Endodermal cell (in vitro differentiated cells): ENCODE measurements around the gene OR5K2. TPM values are rescaled to one million over a fixed set of nuclear protein-coding genes. Genes with fewer than 3 reads are reported as not detected.

Experiments
- DNase-seq: peaks from one replicate; pipeline ENCODE4 v3.0.0-alpha.2; 2017
- H3K27ac ChIP-seq: 2 replicates; pipeline ENCODE4 v1.5.1; 2013; ENCODE audit warnings: mild to moderate bottlenecking, low read depth, low read length, moderate library complexity
- H3K27me3 ChIP-seq: 2 replicates; pipeline ENCODE4 v1.6.1; 2013; ENCODE audit warnings: mild to moderate bottlenecking, low read length, moderate library complexity; ENCODE audit not compliant: insufficient read depth, control insufficient read depth, poor library complexity, severe bottlenecking
- H3K36me3 ChIP-seq: 2 replicates; pipeline ENCODE4 v1.7.0; 2013; ENCODE audit warnings: mild to moderate bottlenecking, low read length, moderate library complexity; ENCODE audit not compliant: control insufficient read depth, insufficient read depth
- H3K4me1 ChIP-seq: one replicate; pipeline ENCODE4 v1.7.0; 2013; ENCODE audit warnings: low read length; ENCODE audit not compliant: control insufficient read depth, insufficient read depth
- H3K4me3 ChIP-seq: 2 replicates; pipeline ENCODE4 v1.5.1; 2013; ENCODE audit warnings: mild to moderate bottlenecking, low read length, moderate library complexity
- H3K9ac ChIP-seq: 2 replicates; pipeline ENCODE4 v1.6.1; 2013; ENCODE audit warnings: mild to moderate bottlenecking, low read length, moderate library complexity; ENCODE audit not compliant: poor library complexity, severe bottlenecking; ENCODE audit errors: extremely low read depth
- H3K9me3 ChIP-seq: 2 replicates; pipeline ENCODE4 v1.6.1; 2013; ENCODE audit warnings: mild to moderate bottlenecking, low read length, moderate library complexity; ENCODE audit not compliant: control insufficient read depth
- H3K27ac Mint-ChIP-seq: 2 replicates; pipeline ENCODE4 v1.8.0; 2020; ENCODE audit warnings: mixed read lengths
- H3K27me3 Mint-ChIP-seq: 2 replicates; pipeline ENCODE4 v1.8.0; 2021; ENCODE audit warnings: mild to moderate bottlenecking, mixed read lengths; ENCODE audit not compliant: insufficient read depth
- H3K36me3 Mint-ChIP-seq: 2 replicates; pipeline ENCODE4 v1.8.0; 2020; ENCODE audit warnings: low read depth, mixed read lengths
- H3K4me1 Mint-ChIP-seq: 2 replicates; pipeline ENCODE4 v1.8.0; 2020; ENCODE audit warnings: mixed read lengths
- H3K4me3 Mint-ChIP-seq: 2 replicates; pipeline ENCODE4 v1.8.0; 2020; ENCODE audit warnings: mild to moderate bottlenecking, moderate library complexity, mixed read lengths
- H3K9me3 Mint-ChIP-seq: 2 replicates; pipeline ENCODE4 v1.8.0; 2020; ENCODE audit warnings: mild to moderate bottlenecking, mixed read lengths
- WGBS, 2 experiments: methylation state at CpG; one replicate each; pipeline versions ENCODE4 v1.1.5 to v1.1.7; 2013; ENCODE audit warnings: missing lambda C conversion rate in 2 of 2, mixed read lengths in 1 of 2; ENCODE audit not compliant: insufficient coverage in 1 of 2, insufficient read length in 1 of 2; 5-methylcytosine and 5-hydroxymethylcytosine counted together
- total RNA-seq, 2 donors: library from RNA; stranded (reverse); fragmentation: NEBNext Ultra II Directional in 1 of 2; extraction: Animal tissue kit (Norgen Biotek cat#: 25700) in 1 of 2; gene quantifications; 2 replicates in 1 of 2; 3 replicates in 1 of 2; pipeline ENCODE4 v1.2.1, GENCODE V29; 2021
- TF ChIP-seq, protein P1 (sequence below): fragments of 200-600 bp; sonication (generic); conservative IDR thresholded peaks from 2 replicates; pipeline ENCODE4 v1.5.0; 2021; ENCODE audit warnings: antibody characterized with exemption, mild to moderate bottlenecking

Gene OR5K2
- total RNA-seq, 2 donors from 2014 or later = not detected

DNA sequence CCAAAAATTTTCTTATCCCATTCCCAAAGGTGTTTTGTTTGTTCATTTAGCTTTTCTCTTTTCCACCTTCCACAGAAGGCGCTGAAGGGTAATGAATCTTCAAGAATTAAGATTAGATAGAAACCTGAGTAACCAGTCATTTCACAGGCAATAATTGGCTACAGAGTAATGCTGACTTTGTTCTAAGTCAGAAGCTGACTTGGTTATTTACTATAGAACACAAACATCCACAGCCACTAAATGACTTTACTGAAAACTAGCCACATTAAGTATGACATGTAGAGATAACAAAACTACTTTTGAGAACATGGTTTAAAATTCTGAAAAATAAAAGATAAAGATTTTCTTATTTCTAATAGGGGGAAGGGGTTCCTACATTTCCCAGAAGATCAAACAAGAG lies 17.5 kb downstream of the OR5K2 start:
- Histone ChIP-seq H3K36me3 (peaks cover 42% of the 10 kb centered on the region), H3K9me3 (no peaks in the 10 kb centered on the region), H3K27me3 (no peaks in the 10 kb centered on the region), H3K4me3 (no peak overlapping the region), H3K27ac (no peak overlapping the region), H3K9ac (no peak overlapping the region), H3K4me1 (peaks cover 3% of the 10 kb centered on the region)
- Mint-ChIP-seq H3K36me3 (peaks cover 32% of the 10 kb centered on the region), H3K27me3 (no peaks in the 10 kb centered on the region), H3K9me3 (no peaks in the 10 kb centered on the region), H3K4me3 (no peak overlapping the region), H3K27ac (no peak overlapping the region), H3K4me1 (peaks cover 18% of the 10 kb centered on the region)
- TF ChIP-seq, protein P1, sequence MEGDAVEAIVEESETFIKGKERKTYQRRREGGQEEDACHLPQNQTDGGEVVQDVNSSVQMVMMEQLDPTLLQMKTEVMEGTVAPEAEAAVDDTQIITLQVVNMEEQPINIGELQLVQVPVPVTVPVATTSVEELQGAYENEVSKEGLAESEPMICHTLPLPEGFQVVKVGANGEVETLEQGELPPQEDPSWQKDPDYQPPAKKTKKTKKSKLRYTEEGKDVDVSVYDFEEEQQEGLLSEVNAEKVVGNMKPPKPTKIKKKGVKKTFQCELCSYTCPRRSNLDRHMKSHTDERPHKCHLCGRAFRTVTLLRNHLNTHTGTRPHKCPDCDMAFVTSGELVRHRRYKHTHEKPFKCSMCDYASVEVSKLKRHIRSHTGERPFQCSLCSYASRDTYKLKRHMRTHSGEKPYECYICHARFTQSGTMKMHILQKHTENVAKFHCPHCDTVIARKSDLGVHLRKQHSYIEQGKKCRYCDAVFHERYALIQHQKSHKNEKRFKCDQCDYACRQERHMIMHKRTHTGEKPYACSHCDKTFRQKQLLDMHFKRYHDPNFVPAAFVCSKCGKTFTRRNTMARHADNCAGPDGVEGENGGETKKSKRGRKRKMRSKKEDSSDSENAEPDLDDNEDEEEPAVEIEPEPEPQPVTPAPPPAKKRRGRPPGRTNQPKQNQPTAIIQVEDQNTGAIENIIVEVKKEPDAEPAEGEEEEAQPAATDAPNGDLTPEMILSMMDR = no peak
- DNase-seq = no peak
- 90% methylated on average over 1 of the region's 1 CpG; no CpG with 5 or more reads in 1 of the 2 experiments for WGBS, 2 experiments

DNA sequence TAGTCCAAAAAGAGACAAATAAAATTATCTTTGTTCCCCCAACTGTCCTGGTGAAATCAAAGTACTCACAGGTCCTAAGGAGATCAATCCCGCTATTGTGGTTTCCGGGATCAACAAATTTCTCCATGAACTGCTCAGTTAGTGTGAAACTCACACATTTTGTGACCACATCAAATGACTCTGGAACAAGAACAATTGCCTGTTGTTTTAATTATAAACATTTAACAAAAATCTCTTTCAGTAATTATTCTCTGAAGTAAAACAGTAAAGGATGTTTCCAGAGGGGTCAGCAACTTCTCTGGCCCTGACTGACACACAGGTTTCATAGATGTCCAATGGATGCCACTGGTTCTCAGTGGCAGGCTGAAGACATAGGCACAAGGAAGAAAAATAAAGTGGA lies 21.3 kb downstream of the OR5K2 start:
- H3K9ac ChIP-seq = no peak overlapping the region
- no peak overlapping the region for H3K27ac ChIP-seq
- H3K36me3 ChIP-seq = peaks cover 56% of the 10 kb centered on the region
- no peak overlapping the region for H3K27ac Mint-ChIP-seq
- H3K27me3 ChIP-seq = no peaks in the 10 kb centered on the region
- peaks cover 21% of the 10 kb centered on the region for H3K4me1 Mint-ChIP-seq
- no peak overlapping the region for H3K4me3 ChIP-seq
- no peaks in the 10 kb centered on the region for H3K27me3 Mint-ChIP-seq
- TF ChIP-seq, protein P1 = no peak
- H3K9me3 ChIP-seq = no peaks in the 10 kb centered on the region
- no peak for DNase-seq
- H3K4me3 Mint-ChIP-seq = no peak overlapping the region
- H3K36me3 Mint-ChIP-seq = peaks cover 44% of the 10 kb centered on the region
- H3K9me3 Mint-ChIP-seq = no peaks in the 10 kb centered on the region
- 95 to 100% methylated on average over 2 of the region's 2 CpGs for WGBS, 2 experiments
- H3K4me1 ChIP-seq = no peaks in the 10 kb centered on the region

DNA sequence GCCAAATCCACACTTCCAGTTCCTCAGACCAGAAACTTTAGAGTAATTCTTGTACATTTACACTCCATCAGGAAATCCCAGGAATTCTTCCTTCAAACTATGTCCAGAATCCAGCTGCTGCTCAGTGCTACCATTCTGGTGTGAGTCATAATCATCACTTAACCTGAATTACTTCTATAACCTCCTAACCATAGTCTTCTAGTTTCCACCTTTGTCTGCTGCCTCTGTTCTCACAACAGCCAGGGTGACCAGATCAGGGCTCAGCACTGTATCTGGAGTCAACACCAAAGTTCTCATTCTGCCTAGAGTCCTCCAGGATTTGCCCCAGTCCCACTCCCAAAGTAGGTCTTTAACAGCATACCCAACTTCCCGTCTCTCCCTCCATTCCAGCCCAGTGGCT lies 21.9 kb downstream of the OR5K2 start:
- WGBS, 2 experiments = 92 to 100% methylated on average over 1 of the region's 1 CpG
- no peak for DNase-seq
- H3K36me3 ChIP-seq = peaks cover 56% of the 10 kb centered on the region
- Mint-ChIP-seq H3K27ac (no peak overlapping the region), H3K4me1 (peaks cover 21% of the 10 kb centered on the region), H3K27me3 (no peaks in the 10 kb centered on the region), H3K36me3 (peaks cover 44% of the 10 kb centered on the region), H3K4me3 (no peak overlapping the region), H3K9me3 (no peaks in the 10 kb centered on the region)
- H3K9ac ChIP-seq = no peak overlapping the region
- TF ChIP-seq, protein P1 = no peak
- H3K9me3 ChIP-seq = no peaks in the 10 kb centered on the region
- no peaks in the 10 kb centered on the region for H3K27me3 ChIP-seq
- H3K4me3 ChIP-seq = no peak overlapping the region
- H3K4me1 ChIP-seq = no peaks in the 10 kb centered on the region
- no peak overlapping the region for H3K27ac ChIP-seq
